ENCODE data around the gene GJA9.

Gene GJA9

GRCh38 chr1:38829368-38829767 is 52.0 kb downstream of the GJA9 start:
- no peak for DNase-seq

GRCh38 chr1:38827318-38827717 is 54.1 kb downstream of the GJA9 start:
- DNase-seq: no peak

- DNase-seq: no peak
Measured at GRCh38 chr1:38826886-38827285, 54.5 kb downstream of the GJA9 start.

GRCh38 chr1:38826262-38826661 is 55.1 kb downstream of the GJA9 start:
- DNase-seq: no peak
